Measurements from ENCODE around the gene DIS3L. TPM values are rescaled to one million over a fixed set of nuclear protein-coding genes. Genes with fewer than 3 reads are reported as not detected.

Gene DIS3L
- total and polyA plus RNA-seq, 2 of the 4 experiments (the other 2 are of a cell fraction): 5.1 to 14.5 TPM

DNA sequence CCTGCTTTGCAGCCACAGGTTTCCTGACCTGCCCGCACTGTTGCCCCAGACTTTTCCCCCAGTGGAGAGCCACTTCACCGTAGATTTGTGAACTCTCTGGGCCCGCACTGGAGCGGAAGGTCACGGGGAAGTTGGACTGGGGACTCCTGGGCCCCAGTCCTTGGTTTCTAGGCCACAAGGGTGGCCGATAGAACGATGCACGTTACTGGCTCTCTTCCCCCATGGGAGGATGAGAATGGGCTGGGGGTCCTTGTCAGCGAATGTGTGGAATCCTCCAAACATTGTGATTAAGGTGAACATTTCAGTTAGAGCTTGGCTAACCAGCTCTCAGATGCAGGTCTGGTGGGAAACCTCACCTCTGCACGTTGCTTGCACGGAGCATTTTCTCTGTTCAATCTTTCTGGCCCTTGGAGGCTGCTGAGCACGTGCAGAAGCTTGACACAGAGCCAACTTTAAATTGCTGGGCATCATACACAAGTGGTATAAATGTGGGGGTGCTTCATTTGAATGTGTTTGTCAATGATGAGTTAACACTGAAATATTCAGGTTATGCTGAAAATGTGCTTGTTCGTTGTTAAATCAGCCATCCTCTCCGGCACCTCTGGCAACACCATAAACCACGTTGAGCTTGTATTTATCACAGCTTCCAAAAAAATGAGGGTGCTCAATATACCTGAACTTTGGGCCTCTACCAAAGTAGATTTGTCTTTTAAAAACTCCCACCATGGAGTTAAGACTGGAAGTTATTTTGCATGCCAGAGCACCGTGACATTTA lies 976 bp downstream of the DIS3L start:
- Histone ChIP-seq H2BK5ac (ENCODE audit: low read depth, low read length, poor library complexity, severe bottlenecking) (peak overlapping the region; percentile 34), H3K27me3 (ENCODE audit: control insufficient read depth, insufficient read depth, low read length) (no peaks in the 10 kb centered on the region; the same call in 1 of the 2 replicates), H3K79me1 (ENCODE audit: low read depth in 1 of 2, low read length in 2 of 2) (peaks cover 0 to 23% of the 10 kb centered on the region in 2 experiments; a peak in 1 of 4 replicates), H3K27ac (ENCODE audit: insufficient read depth, low read length) (peak overlapping the region; percentile 58), H3K9ac (ENCODE audit: low read depth, low read length) (peak overlapping the region; percentile 49), H3K14ac (replicated peaks; ENCODE audit: low read depth, low read length) (peak overlapping the region; percentile 67; the same call in 1 of the 2 replicates), H3K4me3 (ENCODE audit: insufficient read depth, low read depth, low read length) (peak overlapping the region; percentile 86), H4K5ac (ENCODE audit: low read depth, low read length) (peak overlapping the region; percentile 89), H2BK15ac (ENCODE audit: low read depth, low read length) (no peak overlapping the region), H3K4ac (ENCODE audit: low read depth, low read length) (peak overlapping the region; percentile 70), H3K4me1 (ENCODE audit: control insufficient read depth, insufficient read depth, low read length) (peaks cover 8% of the 10 kb centered on the region), H2AK5ac (ENCODE audit: low read depth, low read length) (peak overlapping the region; percentile 44; the same call in 1 of the 2 replicates), H2BK120ac (ENCODE audit: low read depth, low read length) (peak overlapping the region; percentile 30; the same call in 1 of the 2 replicates), H3K56ac (ENCODE audit: extremely low read depth, insufficient read depth, low read length) (peak overlapping the region; percentile 45; the same call in 1 of the 2 replicates), H3K9me3 (ENCODE audit: control insufficient read depth, insufficient read depth, low read length) (no peaks in the 10 kb centered on the region), H3K4me2 (ENCODE audit: low read depth, low read length) (peak overlapping the region; percentile 86), H4K91ac (ENCODE audit: insufficient read depth, low read depth, low read length) (peak overlapping the region; percentile 69), H4K20me1 (ENCODE audit: insufficient read depth, low read length) (no peaks in the 10 kb centered on the region), H3K23ac (ENCODE audit: low read depth, low read length) (peak overlapping the region; percentile 84), H4K8ac (ENCODE audit: low read depth in 2 of 2, low read length in 2 of 2) (peak overlapping the region; percentile 68 to 70), H3K18ac (ENCODE audit: low read depth, low read length) (peak overlapping the region; percentile 58), H2AFZ (replicated peaks; ENCODE audit: low read length, poor library complexity) (peak overlapping the region; percentile 98), H3K9me1 (ENCODE audit: insufficient read depth, low read length) (peaks cover 3% of the 10 kb centered on the region; the same call in 1 of the 2 replicates), H2AK9ac (replicated peaks; ENCODE audit: low read depth, low read length, poor library complexity) (peak overlapping the region; percentile 88), H2BK20ac (ENCODE audit: low read depth, low read length) (no peak overlapping the region), H3K36me3 (ENCODE audit: control insufficient read depth, insufficient read depth, low read length) (no peaks in the 10 kb centered on the region; the same call in 1 of the 2 replicates)
- ATAC-seq (ENCODE audit: low read depth) (peak; percentile 18), DNase-seq (peak; percentile 66)
- ChIA-PET POLR2A (ENCODE audit: unreplicated experiment) (no interaction called here), CTCF (no interaction called here)
- TF ChIP-seq MXI1 (IDR thresholded peaks at IDR 0.05; ENCODE audit: borderline replicate concordance, low read depth, low read length) (no peak), BHLHE40 (IDR thresholded peaks at IDR 0.05; ENCODE audit: low read depth, low read length) (peak; percentile 93)
- TF ChIP-seq, protein P1, sequence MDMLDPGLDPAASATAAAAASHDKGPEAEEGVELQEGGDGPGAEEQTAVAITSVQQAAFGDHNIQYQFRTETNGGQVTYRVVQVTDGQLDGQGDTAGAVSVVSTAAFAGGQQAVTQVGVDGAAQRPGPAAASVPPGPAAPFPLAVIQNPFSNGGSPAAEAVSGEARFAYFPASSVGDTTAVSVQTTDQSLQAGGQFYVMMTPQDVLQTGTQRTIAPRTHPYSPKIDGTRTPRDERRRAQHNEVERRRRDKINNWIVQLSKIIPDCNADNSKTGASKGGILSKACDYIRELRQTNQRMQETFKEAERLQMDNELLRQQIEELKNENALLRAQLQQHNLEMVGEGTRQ (IDR thresholded peaks at IDR 0.05; ENCODE audit: low read depth, low read length): peak; percentile 52; the same call in 1 of the 2 replicates
- BruUV-seq (replicated peaks): no TSS peak
- intact Hi-C loops (cut with micrococcal nuclease): no loop called here
- WGBS, 2 experiments (ENCODE audit: extremely low coverage in 2 of 2, insufficient read length in 1 of 2): 6% methylated on average over 9 of the region's 16 CpGs; no CpG with 5 or more reads in 1 of the 2 experiments
- in situ Hi-C loops (cut with MboI; ENCODE audit: low sequenced_read_pairs): loop anchor here (25.0 kb wide), 1 partner anchor 682 kb away; the partner anchor contains the start of genes INTS14 and SLC24A1
- dilution Hi-C loops (cut with HindIII; ENCODE audit: low sequenced_read_pairs, unreplicated experiment): no loop called here

Data from IMR-90 (cell line).